Astrocyte (in vitro differentiated cells and primary cell): ENCODE results near the gene AAMP. TPM values are rescaled to one million over a fixed set of nuclear protein-coding genes. Genes with fewer than 3 reads are reported as not detected.

Experiments used
- DNase-seq: peaks from one replicate; pipeline ENCODE4 v3.0.0-alpha.2; 2010; ENCODE audit warnings: low read depth
- FAIRE-seq: peaks from 2 replicates; lab custom pipeline; 2011; peaks lifted over from hg19 to GRCh38; lab: Jason Lieb, UNC
- H2AFZ ChIP-seq: 2 replicates; pipeline ENCODE4 v1.6.0; 2012; ENCODE audit warnings: low read depth, low read length, inconsistent platforms
- H3K27ac ChIP-seq: 2 replicates; pipeline ENCODE4 v1.5.1; 2011; ENCODE audit warnings: low read depth, low read length, inconsistent platforms
- H3K27me3 ChIP-seq: 2 replicates; pipeline ENCODE4 v1.6.0; 2011; ENCODE audit warnings: low read length, inconsistent platforms; ENCODE audit not compliant: insufficient read depth
- H3K36me3 ChIP-seq: 2 replicates; pipeline ENCODE4 v1.5.1; 2011; ENCODE audit warnings: low read length, inconsistent platforms; ENCODE audit not compliant: insufficient read depth
- H3K4me1 ChIP-seq: 2 replicates; pipeline ENCODE4 v1.5.1; 2011; ENCODE audit warnings: low read length, inconsistent platforms; ENCODE audit not compliant: insufficient read depth
- H3K4me2 ChIP-seq: 2 replicates; pipeline ENCODE4 v1.6.0; 2012; ENCODE audit warnings: low read length, inconsistent platforms
- H3K4me3 ChIP-seq: 2 replicates; pipeline ENCODE4 v1.5.1; 2011; ENCODE audit warnings: low read depth, mild to moderate bottlenecking, low read length, inconsistent platforms; ENCODE audit not compliant: insufficient read depth
- H3K79me2 ChIP-seq: 2 replicates; pipeline ENCODE4 v1.6.0; 2012; ENCODE audit warnings: mild to moderate bottlenecking, low read length, inconsistent platforms; ENCODE audit not compliant: insufficient read depth
- H3K9ac ChIP-seq: 2 replicates; pipeline ENCODE4 v1.6.0; 2012; ENCODE audit warnings: mild to moderate bottlenecking, low read length, inconsistent platforms
- H3K9me3 ChIP-seq: 2 replicates; pipeline ENCODE4 v1.5.1; 2012; ENCODE audit warnings: low read depth, mild to moderate bottlenecking, low read length, inconsistent platforms; ENCODE audit not compliant: insufficient read depth
- H4K20me1 ChIP-seq: 2 replicates; pipeline ENCODE4 v1.6.0; 2012; ENCODE audit warnings: low read length, inconsistent platforms; ENCODE audit not compliant: insufficient read depth
- H3K27ac Mint-ChIP-seq: one replicate; pipeline ENCODE4 v1.8.0; 2021; ENCODE audit warnings: mild to moderate bottlenecking, mixed read lengths; ENCODE audit not compliant: unreplicated experiment
- H3K27me3 Mint-ChIP-seq: one replicate; pipeline ENCODE4 v1.8.0; 2021; ENCODE audit warnings: low read depth, mixed read lengths; ENCODE audit not compliant: unreplicated experiment
- H3K36me3 Mint-ChIP-seq: one replicate; pipeline ENCODE4 v1.8.0; 2021; ENCODE audit warnings: low read depth, mixed read lengths; ENCODE audit not compliant: unreplicated experiment
- H3K4me1 Mint-ChIP-seq: one replicate; pipeline ENCODE4 v1.8.0; 2021; ENCODE audit warnings: low read depth, mixed read lengths; ENCODE audit not compliant: unreplicated experiment
- H3K4me3 Mint-ChIP-seq: one replicate; pipeline ENCODE4 v1.8.0; 2021; ENCODE audit warnings: mild to moderate bottlenecking, moderate library complexity, mixed read lengths; ENCODE audit not compliant: unreplicated experiment
- H3K9me3 Mint-ChIP-seq: one replicate; pipeline ENCODE4 v1.8.0; 2021; ENCODE audit warnings: mild to moderate bottlenecking, mixed read lengths; ENCODE audit not compliant: unreplicated experiment
- EZH2 ChIP-seq: IDR thresholded peaks from 2 replicates; pipeline ENCODE4 v1.6.1; 2012; ENCODE audit warnings: mild to moderate bottlenecking, low read length, inconsistent platforms; ENCODE audit not compliant: insufficient read depth
- total RNA-seq: library from RNA; stranded (reverse); gene quantifications from 2 replicates; pipeline ENCODE4 v1.2.1, GENCODE V29; 2021
- TF ChIP-seq, protein P1 (sequence below): IDR thresholded peaks from 2 replicates; pipeline ENCODE4 v1.5.1; 2011; ENCODE audit warnings: low read depth, mild to moderate bottlenecking, inconsistent platforms, low read length, moderate library complexity; ENCODE audit not compliant: insufficient read depth

AAMP gene
- total RNA-seq, 1 donor from 2014 or later = 87.3 TPM

DNA sequence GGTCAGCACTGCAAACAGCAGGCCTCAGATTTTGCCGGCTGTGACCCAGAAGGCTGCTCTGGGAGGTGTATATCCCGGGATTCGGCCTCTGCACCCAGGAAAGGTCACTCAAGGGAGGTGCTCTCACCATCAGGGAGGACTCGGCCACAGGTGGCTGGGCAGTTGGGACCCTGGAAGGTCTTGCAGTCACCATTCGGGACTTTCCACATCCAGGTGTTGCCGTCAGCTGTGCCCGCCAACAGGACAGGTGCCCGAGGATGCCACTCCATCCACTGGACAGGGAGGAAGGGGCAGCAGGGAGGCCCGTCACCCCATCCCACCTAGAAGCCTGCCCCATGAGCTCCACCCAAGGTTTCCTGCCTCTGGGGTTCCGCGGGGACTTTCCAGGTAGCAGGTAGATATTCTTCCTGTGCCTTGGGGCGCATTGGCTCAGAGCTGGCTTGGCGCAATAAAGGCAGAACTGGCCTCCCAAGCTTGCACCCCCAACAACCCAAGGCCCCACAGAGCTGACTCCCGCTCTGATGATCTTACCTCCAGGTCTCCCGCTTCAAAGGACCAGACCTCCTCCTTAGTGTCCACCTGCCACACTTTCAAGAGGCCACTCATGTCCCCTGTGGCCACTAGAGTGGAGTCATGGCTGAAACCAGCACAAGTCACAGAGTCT is 3.5 kb downstream of the AAMP start:
- Histone ChIP-seq H3K27ac (no peak overlapping the region), H3K4me2 (no peak overlapping the region), H3K36me3 (peaks cover 21% of the 10 kb centered on the region), H4K20me1 (peaks cover 40% of the 10 kb centered on the region), H3K9ac (no peak overlapping the region), H3K27me3 (no peaks in the 10 kb centered on the region), H3K4me3 (no peak overlapping the region), H3K9me3 (no peaks in the 10 kb centered on the region), H3K4me1 (peaks cover 10% of the 10 kb centered on the region), H2AFZ (no peak overlapping the region), H3K79me2 (peaks cover 30% of the 10 kb centered on the region)
- DNase-seq (no peak), FAIRE-seq (no peak)
- TF ChIP-seq, protein P1, sequence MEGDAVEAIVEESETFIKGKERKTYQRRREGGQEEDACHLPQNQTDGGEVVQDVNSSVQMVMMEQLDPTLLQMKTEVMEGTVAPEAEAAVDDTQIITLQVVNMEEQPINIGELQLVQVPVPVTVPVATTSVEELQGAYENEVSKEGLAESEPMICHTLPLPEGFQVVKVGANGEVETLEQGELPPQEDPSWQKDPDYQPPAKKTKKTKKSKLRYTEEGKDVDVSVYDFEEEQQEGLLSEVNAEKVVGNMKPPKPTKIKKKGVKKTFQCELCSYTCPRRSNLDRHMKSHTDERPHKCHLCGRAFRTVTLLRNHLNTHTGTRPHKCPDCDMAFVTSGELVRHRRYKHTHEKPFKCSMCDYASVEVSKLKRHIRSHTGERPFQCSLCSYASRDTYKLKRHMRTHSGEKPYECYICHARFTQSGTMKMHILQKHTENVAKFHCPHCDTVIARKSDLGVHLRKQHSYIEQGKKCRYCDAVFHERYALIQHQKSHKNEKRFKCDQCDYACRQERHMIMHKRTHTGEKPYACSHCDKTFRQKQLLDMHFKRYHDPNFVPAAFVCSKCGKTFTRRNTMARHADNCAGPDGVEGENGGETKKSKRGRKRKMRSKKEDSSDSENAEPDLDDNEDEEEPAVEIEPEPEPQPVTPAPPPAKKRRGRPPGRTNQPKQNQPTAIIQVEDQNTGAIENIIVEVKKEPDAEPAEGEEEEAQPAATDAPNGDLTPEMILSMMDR = no peak
- no peak for TF ChIP-seq EZH2
- Mint-ChIP-seq H3K27ac (no peak overlapping the region), H3K4me3 (peak overlapping the region; percentile 20), H3K36me3 (peaks cover 24% of the 10 kb centered on the region), H3K4me1 (peaks cover 9% of the 10 kb centered on the region), H3K9me3 (no peaks in the 10 kb centered on the region), H3K27me3 (no peaks in the 10 kb centered on the region)

DNA sequence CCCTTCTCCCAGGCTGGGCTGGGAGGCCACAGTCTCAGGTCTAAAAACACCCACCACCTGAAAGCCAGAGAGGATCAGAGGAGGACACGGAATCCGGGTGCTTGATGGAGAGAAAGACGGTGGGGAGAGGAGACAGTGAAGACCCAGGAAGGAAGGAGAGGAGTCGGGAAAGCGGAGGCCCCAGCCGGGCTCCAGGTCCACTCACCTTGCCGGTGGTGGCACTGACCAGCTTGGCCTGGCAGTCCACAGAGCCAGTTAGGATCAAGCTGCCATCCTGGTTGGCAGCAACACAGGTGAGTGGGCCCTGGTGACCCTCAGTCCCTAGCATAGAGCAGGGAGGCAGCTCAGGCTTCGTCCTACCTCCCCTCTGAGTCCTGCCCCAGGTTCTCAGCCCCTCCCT is 4.3 kb downstream of the AAMP start:
- H3K4me3 Mint-ChIP-seq = peak overlapping the region; percentile 20
- DNase-seq = no peak

More for the DNA sequence above, 4.3 kb downstream of the AAMP start:
- no peak overlapping the region for H3K4me3 ChIP-seq
- H3K27ac ChIP-seq = no peak overlapping the region
- no peak overlapping the region for H3K4me2 ChIP-seq
- no peak for TF ChIP-seq EZH2
- TF ChIP-seq, protein P1 = no peak
- no peak overlapping the region for H2AFZ ChIP-seq
- peaks cover 43% of the 10 kb centered on the region for H4K20me1 ChIP-seq
- no peak for FAIRE-seq
- H3K9ac ChIP-seq = no peak overlapping the region
- H3K79me2 ChIP-seq = peaks cover 22% of the 10 kb centered on the region
- Mint-ChIP-seq H3K36me3 (peaks cover 24% of the 10 kb centered on the region), H3K27ac (peak overlapping the region; percentile 34), H3K4me1 (peaks cover 16% of the 10 kb centered on the region), H3K9me3 (no peaks in the 10 kb centered on the region), H3K27me3 (no peaks in the 10 kb centered on the region)
- H3K4me1 ChIP-seq = peaks cover 4% of the 10 kb centered on the region
- H3K27me3 ChIP-seq = no peaks in the 10 kb centered on the region
- H3K36me3 ChIP-seq = peaks cover 21% of the 10 kb centered on the region
- H3K9me3 ChIP-seq = no peaks in the 10 kb centered on the region
